ENCODE results near the gene ZNF277.
"Not testable (repeated sequence)": the region's sequence is repeated elsewhere in the genome, so short reads cannot be mapped to it uniquely, and the experiment has no call there.

The ZNF277 gene

GRCh38 chr7:112298543-112299100 is 92.1 kb downstream of the ZNF277 start:
- no peak for DNase-seq

DNA sequence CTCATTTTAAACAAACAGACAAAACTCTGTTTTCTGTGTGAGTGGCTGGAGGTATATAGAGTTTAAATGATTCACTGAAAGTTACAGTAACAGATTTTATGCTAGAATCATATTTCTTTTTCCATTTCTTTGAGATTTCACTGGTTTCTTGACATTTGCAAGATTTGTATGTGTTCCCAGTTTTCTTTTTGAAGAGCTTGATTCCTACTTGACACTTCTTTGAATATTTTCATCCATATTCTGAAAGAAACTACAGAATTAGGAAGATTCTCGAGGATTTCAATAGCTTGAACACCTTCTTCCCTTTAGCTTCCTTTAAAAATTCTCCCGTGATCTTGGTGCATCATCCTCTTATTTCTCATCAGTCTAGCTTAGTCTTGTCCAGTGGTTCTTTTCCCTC is 93.6 kb downstream of the ZNF277 start:
- DNase-seq = no peak

DNA sequence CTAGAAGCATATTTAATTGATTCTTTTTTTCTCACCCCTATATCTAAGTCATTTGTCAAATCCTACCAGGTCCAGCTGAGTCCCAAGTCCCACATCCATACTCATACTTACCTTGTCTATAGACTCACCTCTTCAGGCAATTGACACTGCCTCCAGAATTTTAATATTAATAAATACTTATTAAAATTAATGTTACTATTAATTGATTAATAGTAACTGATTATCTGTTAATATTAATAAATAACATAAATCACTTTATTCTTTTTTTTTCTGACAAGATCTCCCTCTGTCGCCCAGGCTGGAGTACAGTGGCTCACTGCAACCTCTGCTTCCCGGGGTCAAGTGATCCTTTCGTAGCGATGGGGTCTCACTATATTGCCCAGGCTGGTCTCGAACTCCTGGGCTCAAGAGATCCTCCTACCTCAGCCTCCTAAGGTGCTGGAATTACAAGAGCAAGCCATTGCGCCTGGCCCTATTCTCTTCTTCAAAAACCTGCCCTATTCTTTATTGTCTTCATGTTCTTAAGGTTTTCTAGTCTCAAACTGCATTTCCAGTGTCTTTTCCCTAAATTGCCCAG is 94.4 kb downstream of the ZNF277 start:
- no peak for DNase-seq

- DNase-seq = no peak
Observed at GRCh38 chr7:112302566-112302965, 96.1 kb downstream of the ZNF277 start.

GRCh38 chr7:112306903-112307302 is 100.4 kb downstream of the ZNF277 start:
- DNase-seq = no peak

GRCh38 chr7:112307506-112307905 is 101.0 kb downstream of the ZNF277 start:
- no peak for DNase-seq

GRCh38 chr7:112308974-112309373 is 102.5 kb downstream of the ZNF277 start:
- no peak for DNase-seq

DNA sequence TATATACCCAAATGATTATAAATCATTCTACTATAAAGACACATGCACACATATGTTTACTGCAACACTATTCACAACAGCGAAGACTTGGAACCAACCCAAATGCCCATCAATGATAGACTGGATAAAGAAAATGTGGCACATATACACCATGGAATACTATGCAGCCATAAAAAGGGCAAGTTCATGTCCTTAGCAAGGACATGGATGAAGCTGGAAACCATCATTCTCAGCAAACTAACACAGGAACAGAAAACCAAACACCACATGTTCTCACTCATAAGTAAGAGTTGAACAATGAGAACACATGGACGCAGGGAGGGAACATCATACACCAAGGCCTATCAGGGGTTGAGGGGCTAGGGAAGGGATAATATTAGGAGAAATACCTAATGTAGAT is 110.3 kb downstream of the ZNF277 start:
- DNase-seq = not testable (repeated sequence)

GRCh38 chr7:112322070-112322469 is 115.6 kb downstream of the ZNF277 start:
- no peak for DNase-seq

DNA sequence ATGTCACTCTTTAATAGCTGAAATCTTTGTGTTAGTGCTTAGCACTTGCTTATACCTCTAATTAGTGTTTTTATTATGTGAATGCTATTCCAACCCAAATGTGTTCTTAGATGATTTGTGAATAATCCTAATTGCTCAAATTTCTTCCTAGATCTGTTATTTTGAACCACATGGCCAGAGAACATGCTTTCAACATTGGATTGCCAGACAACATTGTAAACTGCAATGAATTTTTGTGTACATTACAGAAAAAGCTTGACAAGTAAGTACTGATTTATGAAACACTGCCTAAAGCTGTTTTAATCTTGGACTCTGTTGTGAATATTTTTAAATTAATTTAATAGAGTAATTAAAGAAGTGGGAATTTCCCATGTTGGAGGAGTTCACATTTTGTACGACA is 121.1 kb downstream of the ZNF277 start:
- no peak for DNase-seq

GRCh38 chr7:112331492-112331891 is 125.0 kb downstream of the ZNF277 start:
- DNase-seq = no peak

GRCh38 chr7:112334366-112334765 is 127.9 kb downstream of the ZNF277 start:
- no peak for DNase-seq

GRCh38 chr7:112336261-112336660 is 129.8 kb downstream of the ZNF277 start:
- DNase-seq = no peak

DNA sequence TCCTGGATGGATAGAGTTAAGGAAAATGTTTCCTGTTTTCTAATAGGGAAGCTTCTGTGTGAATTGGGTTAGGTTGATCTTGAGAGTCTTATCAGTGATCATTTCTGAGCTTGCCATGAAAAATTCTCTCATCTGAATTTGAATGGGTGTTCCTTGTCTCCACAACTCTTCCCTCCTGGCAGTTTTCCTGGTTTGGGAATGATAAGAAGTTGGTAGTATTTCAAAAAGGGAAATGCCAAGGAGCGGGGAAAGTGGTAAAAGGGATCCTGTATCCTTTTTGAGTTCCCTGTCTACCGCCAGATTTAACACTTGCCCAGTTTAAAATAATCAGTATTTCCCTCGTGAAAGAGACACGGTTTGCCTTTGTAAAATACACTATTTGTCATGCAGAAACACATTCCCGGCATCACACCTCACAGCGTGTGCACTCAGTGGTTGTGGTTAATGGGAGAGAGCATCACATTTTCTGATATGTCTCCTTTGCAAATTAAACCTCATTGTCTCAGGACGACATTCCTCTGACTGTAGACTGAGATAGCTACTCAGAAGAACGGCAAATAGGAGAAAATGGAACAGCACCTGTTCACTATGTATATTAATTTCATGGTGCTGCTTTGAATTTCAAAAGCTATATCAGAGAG is 130.6 kb downstream of the ZNF277 start:
- no peak for DNase-seq

GRCh38 chr7:112337892-112338291 is 131.4 kb downstream of the ZNF277 start:
- DNase-seq = no peak

GRCh38 chr7:112338786-112339185 is 132.3 kb downstream of the ZNF277 start:
- no peak for DNase-seq

DNA sequence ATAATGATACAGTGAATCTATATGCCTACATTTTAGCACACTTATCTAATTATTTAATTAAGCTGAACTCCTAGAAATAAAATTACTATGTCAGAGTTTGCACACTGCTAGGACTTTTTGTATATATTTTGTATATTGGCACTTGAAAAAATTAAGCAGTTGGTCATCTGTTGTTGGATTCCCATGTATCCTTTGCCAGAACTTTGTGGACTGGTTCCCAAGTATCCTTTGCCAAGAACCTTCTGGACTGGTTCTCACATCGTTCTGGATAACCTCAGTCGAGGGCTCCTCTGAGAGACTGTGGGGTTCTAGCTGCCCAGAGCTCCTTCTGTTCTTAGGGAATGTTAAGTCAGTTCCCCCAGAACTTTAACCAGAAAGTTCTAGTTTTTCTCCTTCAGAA is 135.0 kb downstream of the ZNF277 start:
- DNase-seq = no peak

DNA sequence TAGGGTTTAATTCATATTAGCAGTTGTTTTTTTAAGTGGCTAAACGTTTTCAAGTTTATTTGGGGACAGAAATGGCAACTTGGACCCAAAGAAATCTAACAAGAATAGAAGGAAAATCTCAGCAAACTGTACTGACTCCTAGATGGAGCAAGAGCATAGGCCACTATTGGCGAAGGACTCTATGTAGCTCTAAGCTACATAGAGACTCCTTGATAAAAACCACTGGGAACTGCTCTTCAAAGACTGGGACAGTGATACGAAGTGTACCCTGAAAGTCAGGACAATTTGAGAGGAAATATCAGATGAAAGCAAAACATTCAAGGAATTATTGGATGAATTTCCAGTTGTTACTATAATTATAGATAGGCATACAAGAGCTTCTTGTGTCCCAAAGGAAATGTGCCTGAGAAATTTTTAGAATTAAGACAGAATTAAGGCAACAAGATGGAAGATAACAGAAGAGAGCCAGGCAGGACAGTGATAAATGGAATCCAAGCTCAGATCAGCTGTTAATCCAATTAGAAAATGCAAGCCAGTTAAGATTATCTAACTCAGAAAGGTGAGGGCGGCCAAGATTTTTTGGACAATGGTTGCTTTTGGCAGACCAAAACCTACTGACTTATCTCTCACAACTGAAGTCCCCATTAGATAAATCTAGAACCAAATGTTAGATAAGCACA is 140.0 kb downstream of the ZNF277 start:
- no peak for DNase-seq

- no peak for DNase-seq
Observed at GRCh38 chr7:112347088-112347487, 140.6 kb downstream of the ZNF277 start.

- DNase-seq = no peak
Observed at GRCh38 chr7:112350585-112350984, 144.1 kb downstream of the ZNF277 start.

- DNase-seq = no peak
Observed at GRCh38 chr7:112356596-112356995, 150.1 kb downstream of the ZNF277 start.

- DNase-seq = no peak
Observed at GRCh38 chr7:112357136-112357535, 150.6 kb downstream of the ZNF277 start.

- DNase-seq = no peak
Observed at GRCh38 chr7:112358513-112358912, 152.0 kb downstream of the ZNF277 start.

DNA sequence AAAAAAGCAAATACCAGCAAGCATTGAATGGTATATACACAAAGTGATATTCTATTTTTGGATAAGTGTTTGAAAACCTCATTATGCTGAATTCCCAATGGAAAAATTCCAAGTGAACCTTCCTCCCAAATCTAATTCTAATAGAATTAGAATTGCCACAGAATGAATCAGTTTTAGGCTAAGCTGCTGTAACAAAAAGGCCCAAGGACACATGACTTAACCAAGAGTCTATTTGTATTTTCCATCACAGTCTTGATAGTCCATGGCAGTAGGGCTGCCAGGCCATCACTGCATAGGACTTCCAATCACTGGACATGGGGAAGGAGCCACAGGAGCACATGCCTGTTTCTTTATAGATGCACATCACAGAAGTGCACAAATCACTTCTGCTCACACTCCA is 152.6 kb downstream of the ZNF277 start:
- no peak for DNase-seq
